ENCODE data around the gene GDF2.
A peak's percentile ranks its signal among the peaks of the same experiment; 100 is the strongest.

Gene GDF2

DNA sequence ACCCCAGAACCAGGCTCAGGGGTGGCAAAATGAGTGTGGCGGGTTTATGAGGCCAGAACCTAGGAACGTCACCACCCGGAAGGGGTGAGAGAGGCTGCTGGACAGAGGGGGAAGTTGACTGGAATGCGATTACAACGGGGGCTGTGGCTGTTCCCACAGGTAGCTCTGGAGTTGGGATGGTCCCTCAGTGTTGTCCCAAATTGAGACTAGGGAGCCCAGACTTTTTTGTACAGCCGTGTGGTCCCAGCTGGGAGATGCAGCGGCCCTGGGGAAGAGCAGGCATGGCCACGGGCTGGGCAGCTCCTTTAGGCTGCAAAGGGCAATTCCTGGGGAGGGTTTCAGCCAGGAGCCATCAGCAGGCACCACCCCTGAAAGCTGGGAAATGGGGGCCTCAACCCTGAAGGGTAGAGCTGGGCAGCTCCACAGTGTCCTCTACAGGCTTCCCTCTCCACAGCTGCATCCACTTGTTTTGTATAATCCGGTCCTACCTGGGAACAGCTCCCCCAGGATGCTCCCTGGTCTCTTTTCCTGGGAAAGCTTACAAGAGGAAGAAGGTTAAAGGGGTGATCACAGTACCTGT is 33.2 kb upstream of the GDF2 start:
- intact Hi-C loops (cut with DNase I): no loop called here
- DNase-seq: peak in 5 of 42 donors; percentile 3 to 19 (median 11)

- peak in 4 of 42 donors; percentile 1 to 10 (median 6) for DNase-seq
Observed at GRCh38 chr10:47289921-47290320, 32.3 kb upstream of the GDF2 start.

GRCh38 chr10:47290338-47290737 is 31.9 kb upstream of the GDF2 start:
- intact Hi-C loops (cut with DNase I): no loop called here
- peak in 6 of 42 donors; percentile 6 to 27 (median 12) for DNase-seq

More at GRCh38 chr10:47289921-47290320, 32.3 kb upstream of the GDF2 start:
- intact Hi-C loops (cut with DNase I): no loop called here

DNA sequence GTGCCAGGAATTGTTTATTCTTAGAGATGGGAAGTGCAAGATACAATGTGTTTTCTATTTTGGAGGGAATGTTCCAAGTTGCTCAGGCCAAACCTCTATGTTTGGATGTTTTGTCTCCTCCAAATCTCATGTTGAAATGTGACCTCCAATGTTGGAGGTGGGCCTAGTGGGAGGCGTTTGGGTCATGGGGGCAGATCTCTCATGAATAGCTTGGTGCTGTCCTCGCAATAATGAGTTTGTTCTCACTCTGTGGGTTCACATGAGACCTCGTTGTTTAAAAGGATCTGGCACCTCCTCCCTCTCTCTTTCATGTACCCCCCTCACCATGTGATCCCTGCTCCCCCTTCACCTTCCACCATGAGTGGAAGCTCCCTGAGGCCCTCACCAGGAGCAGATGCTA is 30.6 kb upstream of the GDF2 start:
- intact Hi-C loops (cut with DNase I): no loop called here
- DNase-seq: peak in 3 of 42 donors; percentile 3 to 4 (median 3)

GRCh38 chr10:47294057-47294456 is 28.2 kb upstream of the GDF2 start:
- intact Hi-C loops (cut with DNase I): no loop called here
- peak in 7 of 42 donors; percentile 0 to 16 (median 7) for DNase-seq

GRCh38 chr10:47294501-47294900 is 27.8 kb upstream of the GDF2 start:
- intact Hi-C loops (cut with DNase I): no loop called here
- DNase-seq: peak in 7 of 42 donors; percentile 2 to 15 (median 5)

DNA sequence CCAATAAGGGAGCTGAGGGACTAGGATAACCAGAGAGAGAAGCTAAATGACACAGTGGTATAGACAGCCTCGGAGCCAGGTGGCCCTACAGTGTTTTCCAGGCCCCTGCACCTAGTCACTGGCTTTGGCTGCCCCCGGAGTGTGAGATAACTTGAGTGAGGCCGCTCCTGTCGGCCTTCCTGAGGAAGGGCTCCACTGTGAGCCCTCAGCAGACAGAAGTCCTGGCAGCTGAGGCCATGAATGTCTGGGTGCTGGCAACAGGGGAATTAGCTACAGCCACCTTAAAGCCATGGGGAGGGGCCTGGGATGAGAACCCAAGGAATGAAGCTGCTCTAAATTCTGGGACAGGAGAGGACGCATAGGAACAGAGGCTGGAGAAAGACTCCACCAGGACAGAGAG is 26.8 kb upstream of the GDF2 start:
- peak in 5 of 42 donors; percentile 5 to 8 (median 6) for DNase-seq
- intact Hi-C loops (cut with DNase I): no loop called here

DNA sequence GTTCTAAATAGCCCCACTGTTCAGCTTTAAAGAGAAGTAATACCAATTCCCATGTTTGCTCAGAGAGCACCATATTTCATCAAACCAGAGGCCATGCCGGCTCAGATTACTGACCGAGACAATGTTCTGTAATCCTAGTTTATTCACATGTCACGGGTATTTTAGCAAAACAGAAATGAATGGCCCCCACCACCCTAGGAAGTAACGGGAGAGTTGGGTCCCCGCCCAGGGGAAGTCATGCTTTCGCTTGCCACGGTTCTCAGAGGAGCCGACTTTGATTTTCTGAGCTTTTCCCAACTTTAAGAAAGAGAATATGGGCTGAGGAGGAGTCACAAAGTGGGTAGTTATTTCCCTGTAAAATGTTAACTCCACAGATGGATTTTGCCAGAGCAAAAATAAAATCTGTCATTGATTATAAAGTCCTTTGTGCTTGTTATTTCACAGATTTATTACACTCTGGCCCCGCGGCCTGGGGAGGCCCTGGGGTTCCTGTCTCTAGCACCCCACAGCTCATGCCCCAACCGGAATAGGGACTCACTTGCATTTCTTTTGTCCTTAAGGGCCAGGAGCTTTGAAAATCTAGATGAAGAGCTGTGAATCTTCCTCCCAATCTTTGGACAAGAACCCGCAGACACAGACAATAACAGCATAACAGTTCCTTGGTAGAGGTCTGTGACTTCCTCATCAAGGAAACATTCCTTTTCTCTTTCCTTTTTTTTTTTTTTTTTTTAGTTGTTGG is 25.9 kb upstream of the GDF2 start:
- peak in 6 of 42 donors; percentile 7 to 28 (median 12) for DNase-seq
- intact Hi-C loops (cut with DNase I): no loop called here

DNA sequence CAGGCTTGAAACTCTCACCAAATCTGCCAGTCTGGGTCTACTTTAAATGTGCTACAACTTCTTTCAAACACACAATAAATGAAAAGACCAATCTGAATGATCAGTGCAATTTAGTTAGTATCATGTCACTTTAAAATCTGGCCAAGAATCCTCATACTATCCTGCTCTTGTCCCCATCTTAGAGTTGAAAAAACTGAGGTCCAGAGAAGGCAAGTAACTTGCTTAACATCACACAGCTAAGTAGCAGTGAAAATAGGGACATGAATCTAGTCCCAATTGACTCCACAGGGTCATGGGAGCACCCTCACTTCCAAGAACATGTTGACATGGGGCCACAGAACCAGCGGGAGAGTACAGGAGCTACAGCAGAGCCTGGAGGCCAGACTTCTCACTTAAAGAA is 25.3 kb upstream of the GDF2 start:
- intact Hi-C loops (cut with DNase I): no loop called here
- DNase-seq: peak in 2 of 42 donors; percentile 6 to 10

DNA sequence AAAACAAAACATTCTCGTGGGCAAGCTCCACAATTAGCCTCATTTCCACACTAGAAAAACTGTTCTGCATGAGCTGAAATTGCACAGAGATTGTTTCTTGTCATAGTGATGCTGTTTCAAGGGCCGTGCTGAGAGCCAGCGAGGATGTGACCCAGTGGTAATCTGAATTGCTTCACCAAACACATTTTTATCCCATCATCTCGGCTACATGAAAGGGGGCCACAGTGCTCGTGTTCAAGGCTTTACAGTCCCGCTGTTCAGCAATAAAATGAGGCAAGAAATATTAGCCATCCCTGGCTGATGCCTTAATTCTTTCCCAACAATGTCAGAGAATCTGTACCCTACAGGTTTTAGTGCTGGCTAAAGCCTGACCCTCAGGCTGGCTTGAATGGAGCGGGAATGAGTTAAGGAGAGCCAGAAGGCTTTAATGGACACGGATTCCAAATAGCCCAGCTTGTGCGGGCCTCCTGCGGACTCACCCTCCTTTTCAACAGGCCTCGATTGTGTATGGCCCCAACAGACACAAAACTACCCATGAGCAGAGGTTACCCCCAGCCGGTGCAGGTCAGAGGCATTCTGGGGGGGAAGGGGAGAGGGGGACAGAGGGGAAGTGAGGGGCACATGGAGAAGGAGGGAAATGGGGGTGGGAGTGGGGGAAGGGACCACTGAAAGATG is 24.3 kb upstream of the GDF2 start:
- intact Hi-C loops (cut with DNase I): no loop called here
- DNase-seq: peak in 1 of 42 donors; percentile 27

- intact Hi-C loops (cut with DNase I): no loop called here
- DNase-seq: no peak
Observed at GRCh38 chr10:47298715-47299114, 23.5 kb upstream of the GDF2 start.

DNA sequence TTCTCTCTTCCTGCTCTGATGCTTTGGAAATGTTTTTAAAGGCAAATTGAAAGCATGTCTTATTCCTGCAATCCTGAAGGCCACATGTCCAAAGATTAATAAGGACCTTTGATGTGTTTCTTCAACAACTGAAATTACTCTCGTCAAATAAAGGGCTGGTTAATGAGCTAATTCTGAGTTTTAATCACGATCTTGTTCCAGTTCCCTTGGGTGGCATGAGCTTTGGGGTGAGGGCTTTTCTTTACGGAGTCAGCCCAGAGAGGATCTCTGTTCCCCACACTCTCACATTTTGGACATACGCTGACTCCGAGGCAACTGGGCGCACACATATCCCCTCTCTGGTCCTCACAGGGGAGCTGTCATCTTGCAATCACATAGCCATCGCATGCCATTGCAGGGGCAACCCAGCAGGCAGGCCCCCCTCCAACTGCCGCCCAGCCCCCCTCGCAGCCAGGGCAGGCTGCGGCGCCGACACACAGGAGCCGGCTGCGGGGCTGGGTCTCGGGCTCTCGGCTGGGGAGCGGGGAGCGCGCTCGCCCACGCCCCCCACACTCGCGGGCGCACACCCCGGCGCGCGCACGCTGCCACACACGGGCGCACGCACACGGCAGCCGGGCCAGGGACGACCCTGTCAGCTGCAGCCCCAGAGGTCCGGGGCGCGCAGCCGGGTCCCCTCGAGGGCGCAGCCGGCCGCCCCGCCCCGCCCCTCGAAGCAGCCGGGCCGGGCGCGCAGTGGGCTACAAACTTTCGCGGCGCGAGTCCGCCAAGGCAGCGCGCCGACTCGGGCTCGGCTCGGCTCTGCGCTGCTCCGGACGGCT is 22.4 kb upstream of the GDF2 start, which contains the start of gene GDF10:
GDF10 (plus strand) TSS at position 587 of the 818 bp plus-strand sequence. CDS start 455 bp downstream, outside the sequence.
- intact Hi-C loops (cut with DNase I): no loop called here

GRCh38 chr10:47300429-47300931 is 21.8 kb upstream of the GDF2 start:
- DNase-seq: no peak
- intact Hi-C loops (cut with DNase I): no loop called here

More for the DNA sequence above, 22.4 kb upstream of the GDF2 start, which contains the start of gene GDF10:
- DNase-seq: peak in 27 of 42 donors; percentile 13 to 67 (median 44)

DNA sequence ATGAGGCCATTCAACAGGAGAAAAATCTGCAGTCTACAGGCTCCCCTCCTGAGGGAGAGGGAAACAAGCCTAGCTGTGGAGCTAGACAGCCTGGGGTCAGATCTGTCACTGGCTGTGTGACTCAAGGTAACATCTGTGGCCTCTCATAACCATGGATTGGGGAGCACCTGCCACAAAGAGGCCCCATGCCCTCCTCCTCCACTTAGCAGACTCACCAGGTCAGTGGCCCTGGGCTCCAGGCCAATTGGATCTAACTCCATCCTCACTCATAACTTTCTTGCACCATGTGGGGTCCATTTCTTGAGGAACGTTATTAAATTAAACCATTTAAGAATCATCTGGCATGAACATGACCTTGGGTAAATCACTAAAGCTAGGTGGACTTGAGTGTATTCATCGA is 20.4 kb upstream of the GDF2 start:
- DNase-seq: no peak
- intact Hi-C loops (cut with DNase I): no loop called here

DNA sequence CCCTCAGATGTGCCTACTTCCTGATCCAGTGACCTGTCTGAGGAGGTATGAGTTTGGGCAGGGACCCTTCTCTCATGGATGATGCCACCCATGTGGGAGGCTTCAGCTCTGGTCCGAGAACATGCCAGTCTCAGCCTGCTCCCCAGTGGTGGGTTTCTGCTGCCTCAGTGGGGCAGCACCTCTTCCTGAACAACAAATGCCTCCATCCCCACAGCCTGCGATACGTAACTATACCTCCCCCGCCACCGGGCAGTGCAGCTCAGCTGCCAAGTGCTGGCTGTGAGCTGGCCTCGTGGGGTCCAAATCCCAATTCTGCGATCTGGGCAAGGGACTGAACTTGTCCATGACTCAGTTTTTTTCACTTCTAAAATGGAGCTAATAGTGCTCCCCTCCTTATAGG is 19.1 kb upstream of the GDF2 start:
- DNase-seq: peak in 1 of 42 donors; percentile 48
- intact Hi-C loops (cut with DNase I): no loop called here

DNA sequence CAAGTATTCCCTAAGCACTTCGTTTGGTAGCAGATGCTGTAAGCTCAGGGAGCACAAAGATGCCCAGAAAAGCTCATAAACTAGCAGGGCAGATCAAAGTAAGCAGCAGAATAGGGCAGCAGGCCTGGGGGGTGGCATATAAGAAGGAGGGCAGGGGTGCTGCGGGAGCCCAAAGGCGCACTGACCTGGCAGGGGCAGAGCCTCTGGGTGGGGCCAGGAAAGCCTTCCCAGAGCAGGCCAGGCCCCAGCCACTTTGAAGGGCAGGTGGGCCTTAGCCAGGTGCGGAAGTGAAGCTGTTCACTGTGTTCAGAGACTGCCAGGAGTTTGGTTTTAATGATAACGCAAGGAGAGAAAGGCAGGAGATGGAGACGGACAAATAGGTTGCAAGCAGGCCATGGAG is 18.4 kb upstream of the GDF2 start:
- intact Hi-C loops (cut with DNase I): no loop called here
- DNase-seq: no peak

DNA sequence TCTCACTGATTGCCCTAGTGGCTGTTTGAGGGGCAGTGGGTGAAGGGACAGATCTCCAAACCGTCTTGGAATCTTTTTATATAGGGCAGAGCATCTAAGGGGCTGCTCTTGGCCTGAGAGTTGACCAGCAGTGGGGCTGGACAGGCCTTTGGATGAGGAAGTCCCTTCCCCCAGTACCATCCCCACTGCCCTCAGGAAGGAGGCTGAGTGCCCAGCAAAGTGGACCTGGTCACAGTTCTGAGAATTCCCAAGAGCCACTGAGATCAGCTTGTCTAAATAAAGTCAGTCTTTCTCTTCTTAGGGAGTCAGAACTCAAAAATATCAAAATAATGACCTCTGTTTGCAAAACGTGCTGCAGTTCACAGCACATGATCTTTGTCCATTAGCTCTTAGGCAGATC is 16.7 kb upstream of the GDF2 start:
- no peak for DNase-seq
- intact Hi-C loops (cut with DNase I): no loop called here

GRCh38 chr10:47306387-47307210 is 15.7 kb upstream of the GDF2 start:
- intact Hi-C loops (cut with DNase I): no loop called here

More at GRCh38 chr10:47306387-47307210, 15.7 kb upstream of the GDF2 start:
- DNase-seq: no peak
